GM10266 (cell line): ENCODE data around the gene CDC5L.

Experiments used
- DNase-seq: peaks from one replicate; pipeline ENCODE4 v3.0.0; 2012; ENCODE audit errors: extremely low spot score
- TF ChIP-seq, protein P1 (sequence below): IDR thresholded peaks from 2 replicates; pipeline ENCODE4 v1.5.1; 2012; ENCODE audit warnings: mild to moderate bottlenecking, low read depth; ENCODE audit not compliant: control insufficient read depth, insufficient read depth; ENCODE audit errors: missing control alignments

The CDC5L gene

DNA sequence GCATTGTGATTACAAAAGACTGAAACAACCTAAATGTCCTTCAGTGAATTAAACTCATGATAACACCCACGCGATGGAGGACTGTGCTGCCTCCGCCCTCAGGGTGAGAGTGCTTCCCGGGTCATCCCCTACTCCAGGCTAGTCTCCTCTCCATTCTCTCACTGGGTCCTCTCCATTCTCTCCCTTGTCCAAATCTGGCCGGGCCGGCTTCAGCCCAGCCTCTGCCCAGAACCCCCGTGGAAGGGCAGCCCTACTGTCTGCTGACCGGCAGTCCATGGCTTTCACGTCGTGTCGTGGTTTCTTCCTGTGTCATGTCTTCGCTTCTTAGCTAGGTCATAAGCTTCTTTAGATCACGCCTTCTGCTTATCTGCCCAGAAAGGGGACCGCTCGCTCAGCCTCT, 74.8 kb downstream of the CDC5L start:
- DNase-seq: no peak
- TF ChIP-seq, protein P1, sequence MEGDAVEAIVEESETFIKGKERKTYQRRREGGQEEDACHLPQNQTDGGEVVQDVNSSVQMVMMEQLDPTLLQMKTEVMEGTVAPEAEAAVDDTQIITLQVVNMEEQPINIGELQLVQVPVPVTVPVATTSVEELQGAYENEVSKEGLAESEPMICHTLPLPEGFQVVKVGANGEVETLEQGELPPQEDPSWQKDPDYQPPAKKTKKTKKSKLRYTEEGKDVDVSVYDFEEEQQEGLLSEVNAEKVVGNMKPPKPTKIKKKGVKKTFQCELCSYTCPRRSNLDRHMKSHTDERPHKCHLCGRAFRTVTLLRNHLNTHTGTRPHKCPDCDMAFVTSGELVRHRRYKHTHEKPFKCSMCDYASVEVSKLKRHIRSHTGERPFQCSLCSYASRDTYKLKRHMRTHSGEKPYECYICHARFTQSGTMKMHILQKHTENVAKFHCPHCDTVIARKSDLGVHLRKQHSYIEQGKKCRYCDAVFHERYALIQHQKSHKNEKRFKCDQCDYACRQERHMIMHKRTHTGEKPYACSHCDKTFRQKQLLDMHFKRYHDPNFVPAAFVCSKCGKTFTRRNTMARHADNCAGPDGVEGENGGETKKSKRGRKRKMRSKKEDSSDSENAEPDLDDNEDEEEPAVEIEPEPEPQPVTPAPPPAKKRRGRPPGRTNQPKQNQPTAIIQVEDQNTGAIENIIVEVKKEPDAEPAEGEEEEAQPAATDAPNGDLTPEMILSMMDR: no peak

DNA sequence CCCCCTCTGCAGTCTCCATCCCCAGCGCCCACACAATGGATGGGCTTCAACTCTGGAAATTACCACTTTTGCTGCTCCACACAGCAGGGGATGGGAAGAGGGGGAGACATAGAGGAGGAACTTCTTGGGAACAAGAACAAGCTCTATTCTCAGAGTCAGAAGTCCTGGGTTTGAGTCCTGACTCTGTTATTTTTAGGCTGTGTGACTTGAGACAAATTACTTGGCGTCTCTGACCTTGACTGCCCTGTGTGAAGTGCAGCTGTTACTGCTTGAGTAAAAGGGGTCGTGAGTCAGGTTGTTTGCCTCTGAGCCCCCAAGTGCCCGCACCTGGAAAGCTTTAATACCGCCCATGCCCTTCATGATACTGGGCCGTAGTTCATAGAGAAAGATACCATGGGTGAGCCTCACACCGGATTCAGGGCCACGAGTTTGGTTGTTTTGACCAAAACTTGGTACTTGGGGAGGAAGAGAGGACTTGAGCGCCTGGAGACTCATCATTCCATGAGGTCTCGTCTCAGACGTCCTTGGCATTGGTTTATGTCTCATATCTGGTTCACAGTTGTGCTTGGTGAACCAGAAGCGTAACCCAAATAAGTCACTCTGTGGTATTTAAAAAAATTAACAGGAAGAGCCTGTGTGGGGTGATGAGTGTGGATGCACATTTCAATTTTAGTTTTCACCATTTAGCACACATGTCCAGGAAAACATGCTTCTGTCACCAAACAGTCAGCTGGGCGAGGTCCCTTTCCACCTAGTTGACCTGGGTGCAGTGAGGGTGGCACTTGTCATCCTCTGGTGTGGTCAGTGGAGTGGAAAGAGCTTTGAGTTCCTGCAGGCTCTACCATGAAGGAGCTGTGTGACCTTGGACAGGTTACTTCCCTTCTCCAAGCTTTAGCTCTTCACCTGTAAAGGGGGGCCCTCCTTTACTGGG, 75.6 kb downstream of the CDC5L start:
- TF ChIP-seq, protein P1: no peak
- DNase-seq: no peak

DNA sequence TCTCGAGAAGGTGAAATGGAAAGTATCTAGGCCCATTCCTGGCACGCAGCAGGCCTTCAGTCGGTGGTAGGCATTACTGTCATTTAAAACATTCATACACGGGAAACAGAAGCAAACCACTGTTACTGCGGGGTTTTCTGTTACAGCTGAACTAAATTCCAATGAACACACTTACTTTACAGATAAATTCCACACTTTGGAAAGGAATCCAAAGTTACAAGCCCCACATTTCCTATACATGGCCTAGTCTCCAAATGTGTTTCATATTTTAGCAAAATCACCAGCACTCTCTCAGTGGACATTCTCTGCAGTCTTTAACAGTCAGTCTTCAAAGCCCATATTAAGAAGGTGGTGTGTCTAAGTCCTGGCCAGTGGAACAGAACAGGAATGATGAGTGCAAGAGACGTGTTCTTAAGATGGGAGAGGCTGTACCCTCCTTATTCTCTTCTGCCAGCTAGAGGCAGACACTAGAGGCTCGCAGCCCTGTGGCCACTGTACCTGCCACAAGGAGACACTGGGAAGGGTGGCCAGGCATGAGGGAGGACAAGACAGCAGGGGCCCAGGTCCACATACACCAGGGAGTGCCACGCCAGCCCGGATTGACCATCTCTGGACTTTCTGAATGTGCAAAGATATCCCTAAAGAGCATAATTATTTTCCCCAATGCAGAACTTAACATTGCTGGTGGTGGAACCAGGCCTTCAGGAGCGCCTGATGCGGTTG, 76.4 kb downstream of the CDC5L start:
- DNase-seq: no peak
- TF ChIP-seq, protein P1: no peak

DNA sequence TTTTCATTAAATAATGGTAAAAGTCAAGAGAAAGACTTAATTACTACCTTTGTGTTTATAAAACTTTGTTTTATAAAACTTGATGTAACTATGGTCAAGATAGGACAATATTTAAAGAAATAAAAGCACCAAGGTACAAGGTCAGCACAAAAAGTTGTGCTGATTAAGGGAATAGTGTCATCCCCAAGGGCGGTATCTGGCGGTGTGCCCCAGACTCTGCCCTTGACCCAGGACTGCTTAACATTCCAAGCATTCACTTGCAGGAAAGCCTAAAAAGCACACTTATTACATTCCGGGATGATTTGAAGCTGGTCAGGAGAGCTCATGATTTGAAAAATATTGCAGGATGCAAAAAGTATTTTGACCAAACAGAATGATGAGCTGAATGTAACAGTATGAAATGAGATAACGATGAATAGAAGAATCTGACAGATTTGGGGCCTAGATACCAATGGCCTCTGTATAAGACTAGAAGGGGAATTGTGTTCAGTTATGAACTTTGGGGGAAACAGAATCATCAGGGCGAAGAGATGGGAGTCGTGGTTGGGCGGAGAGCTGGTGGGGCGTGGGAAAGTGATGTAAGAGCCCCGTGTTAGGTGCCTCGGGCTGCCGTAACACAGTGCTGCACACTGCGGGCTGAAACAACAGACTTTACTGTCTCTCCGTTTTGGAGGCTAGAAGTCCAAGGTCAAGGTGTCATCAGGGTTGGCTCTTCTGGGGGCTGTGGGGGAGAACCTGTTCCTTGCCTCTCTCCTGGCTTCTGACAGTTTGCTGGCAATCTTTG, 77.2 kb downstream of the CDC5L start:
- TF ChIP-seq, protein P1: no peak
- DNase-seq: no peak

DNA sequence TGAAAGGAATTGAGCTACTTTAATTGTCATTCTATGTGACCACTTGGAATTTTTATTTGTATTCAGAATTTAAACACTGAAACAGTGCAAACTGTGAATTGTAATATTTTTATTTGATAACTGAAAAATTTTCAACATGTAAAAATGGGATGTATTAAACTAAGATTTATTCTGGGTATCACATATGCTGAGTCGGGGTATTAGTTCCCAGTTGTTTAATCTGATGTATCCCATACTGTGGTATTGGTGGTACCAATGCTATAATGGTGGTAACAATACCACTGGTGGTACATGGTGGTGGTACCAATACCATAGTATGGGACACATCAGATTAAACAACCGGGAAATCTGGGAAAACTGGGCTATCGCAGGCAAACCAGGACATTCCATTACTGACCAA, 79.4 kb downstream of the CDC5L start:
- TF ChIP-seq, protein P1: no peak
- DNase-seq: no peak

- TF ChIP-seq, protein P1: no peak
- DNase-seq: no peak
These were observed 81.3 kb downstream of the CDC5L start for GRCh38 chr6:44468835-44469234.

DNA sequence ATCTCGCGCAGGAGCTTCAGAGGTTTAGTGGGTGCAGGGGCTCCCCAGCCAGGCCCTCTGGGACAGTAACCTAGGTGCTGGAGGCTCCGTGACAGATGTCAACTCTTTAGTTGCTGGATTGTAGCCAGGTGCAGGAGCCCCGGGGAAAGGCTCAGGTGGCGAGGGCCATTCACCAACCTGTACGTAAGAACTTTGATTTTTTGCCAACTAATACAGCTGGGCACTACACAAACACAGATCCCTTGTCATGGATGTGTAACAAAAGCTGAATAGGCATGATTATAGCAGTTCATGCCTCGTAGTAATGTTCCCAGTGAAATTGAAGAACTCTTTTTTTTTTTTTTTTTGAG, 82.6 kb downstream of the CDC5L start:
- DNase-seq: no peak
- TF ChIP-seq, protein P1: no peak
